GF-D8 (cell line): Measurements from ENCODE around the gene ST7.
"Not testable (repeated sequence)": the region's sequence is repeated elsewhere in the genome, so short reads cannot be mapped to it uniquely, and the experiment has no call there.

Source experiments
- DNase-seq: peaks from one replicate; lab custom pipeline; 2025; lab: John Stamatoyannopoulos, UW

The ST7 gene

GRCh38 chr7:116953372-116953905, at the start of gene ST7:
TSS of gene ST7 (plus strand) at chr7:116953501. CDS start at chr7:116953541, 40 bp downstream.
- peak; percentile 48 for DNase-seq

GRCh38 chr7:116906391-116906790, 46.9 kb upstream of the ST7 start:
- DNase-seq = no peak

- no peak for DNase-seq
Observed at GRCh38 chr7:116910383-116910782, 42.9 kb upstream of the ST7 start.

- DNase-seq = no peak
Observed at GRCh38 chr7:116911801-116912200, 41.5 kb upstream of the ST7 start.

- DNase-seq = no peak
Observed at GRCh38 chr7:116912269-116912909, 40.9 kb upstream of the ST7 start.

GRCh38 chr7:116918704-116919103, 34.6 kb upstream of the ST7 start:
- no peak for DNase-seq

- DNase-seq = no peak
Observed at GRCh38 chr7:116920359-116920758, 32.9 kb upstream of the ST7 start.

- DNase-seq = no peak
Observed at GRCh38 chr7:116922545-116922944, 30.8 kb upstream of the ST7 start.

GRCh38 chr7:116924741-116925140, 28.6 kb upstream of the ST7 start:
- DNase-seq = no peak

- no peak for DNase-seq
Observed at GRCh38 chr7:116929021-116929420, 24.3 kb upstream of the ST7 start.

GRCh38 chr7:116929914-116930913, 23.1 kb upstream of the ST7 start:
- DNase-seq = no peak

- DNase-seq = no peak
Observed at GRCh38 chr7:116932566-116932965, 20.7 kb upstream of the ST7 start.

- DNase-seq = no peak
Observed at GRCh38 chr7:116933465-116933864, 19.8 kb upstream of the ST7 start.

- DNase-seq = no peak
Observed at GRCh38 chr7:116934580-116934979, 18.7 kb upstream of the ST7 start.

- DNase-seq = not testable (repeated sequence)
Observed at GRCh38 chr7:116936844-116937243, 16.5 kb upstream of the ST7 start.

GRCh38 chr7:116938678-116939077, 14.6 kb upstream of the ST7 start:
- DNase-seq = no peak

GRCh38 chr7:116940689-116941370, 12.5 kb upstream of the ST7 start:
- no peak for DNase-seq

- DNase-seq = no peak
Observed at GRCh38 chr7:116942504-116942903, 10.8 kb upstream of the ST7 start.

GRCh38 chr7:116948934-116949333, 4.4 kb upstream of the ST7 start:
- DNase-seq = no peak

- no peak for DNase-seq
Observed at GRCh38 chr7:116949941-116950801, 3.1 kb upstream of the ST7 start.

- no peak for DNase-seq
Observed at GRCh38 chr7:116950889-116951351, 2.4 kb upstream of the ST7 start.
